RWPE1 (cell line): ENCODE data around the gene GBF1.

Experiments used
- CTCF ChIA-PET: fragments of 350-600 bp; sonication (Branson Sonifier 250); formaldehyde crosslinking; extraction: SDS; loops from one replicate; lab custom pipeline; 2021; lab: Yijun Ruan, JAX
- POLR2A ChIA-PET: fragments of 400-600 bp; formaldehyde crosslinking; extraction: SDS; loops from one replicate; lab custom pipeline; 2020; ENCODE audit warnings: antibody characterized with exemption; ENCODE audit not compliant: low non-redundant PET; lab: Yijun Ruan, JAX
- DNase-seq: peaks from one replicate; pipeline ENCODE4 v3.0.0; 2012; ENCODE audit warnings: low spot score
- H3K27ac ChIP-seq: fragments of 450-650 bp; 2 replicates; pipeline ENCODE4 v1.5.1; 2017
- TF ChIP-seq, protein P1 (sequence below): fragments of 450-650 bp; conservative IDR thresholded peaks from 2 replicates; pipeline ENCODE4 v1.5.1; 2017; ENCODE audit warnings: low read depth, mild to moderate bottlenecking

GBF1 gene

DNA sequence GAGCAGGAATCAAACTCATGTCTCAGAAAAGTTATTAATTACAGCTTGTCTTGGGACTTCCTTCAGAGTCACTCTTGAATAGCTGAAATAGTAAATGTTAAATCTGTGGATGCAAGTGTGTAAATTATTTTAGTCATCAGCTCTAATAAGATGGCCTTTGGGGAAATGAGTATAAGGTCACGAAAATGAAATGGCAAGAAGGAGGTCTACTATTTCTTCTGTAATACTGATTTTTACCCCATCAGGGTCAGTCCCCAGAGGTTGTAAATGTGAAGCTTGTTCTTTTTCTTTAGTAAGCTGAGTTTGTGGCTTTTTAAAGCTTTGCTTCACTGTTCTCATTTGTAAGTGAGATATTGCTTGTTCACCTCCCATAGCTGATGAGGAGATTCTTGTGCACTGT lies 63.9 kb downstream of the GBF1 start:
- ChIA-PET CTCF (interaction anchor here (0.7 to 1.0 kb wide), 2 partner anchors 37 to 38 kb away, joined by 3 to 4 read pairs; no protein-coding TSS in a partner anchor), POLR2A (no interaction called here)
- TF ChIP-seq, protein P1, sequence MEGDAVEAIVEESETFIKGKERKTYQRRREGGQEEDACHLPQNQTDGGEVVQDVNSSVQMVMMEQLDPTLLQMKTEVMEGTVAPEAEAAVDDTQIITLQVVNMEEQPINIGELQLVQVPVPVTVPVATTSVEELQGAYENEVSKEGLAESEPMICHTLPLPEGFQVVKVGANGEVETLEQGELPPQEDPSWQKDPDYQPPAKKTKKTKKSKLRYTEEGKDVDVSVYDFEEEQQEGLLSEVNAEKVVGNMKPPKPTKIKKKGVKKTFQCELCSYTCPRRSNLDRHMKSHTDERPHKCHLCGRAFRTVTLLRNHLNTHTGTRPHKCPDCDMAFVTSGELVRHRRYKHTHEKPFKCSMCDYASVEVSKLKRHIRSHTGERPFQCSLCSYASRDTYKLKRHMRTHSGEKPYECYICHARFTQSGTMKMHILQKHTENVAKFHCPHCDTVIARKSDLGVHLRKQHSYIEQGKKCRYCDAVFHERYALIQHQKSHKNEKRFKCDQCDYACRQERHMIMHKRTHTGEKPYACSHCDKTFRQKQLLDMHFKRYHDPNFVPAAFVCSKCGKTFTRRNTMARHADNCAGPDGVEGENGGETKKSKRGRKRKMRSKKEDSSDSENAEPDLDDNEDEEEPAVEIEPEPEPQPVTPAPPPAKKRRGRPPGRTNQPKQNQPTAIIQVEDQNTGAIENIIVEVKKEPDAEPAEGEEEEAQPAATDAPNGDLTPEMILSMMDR = no peak
- no peak for DNase-seq
- no peak overlapping the region for H3K27ac ChIP-seq

DNA sequence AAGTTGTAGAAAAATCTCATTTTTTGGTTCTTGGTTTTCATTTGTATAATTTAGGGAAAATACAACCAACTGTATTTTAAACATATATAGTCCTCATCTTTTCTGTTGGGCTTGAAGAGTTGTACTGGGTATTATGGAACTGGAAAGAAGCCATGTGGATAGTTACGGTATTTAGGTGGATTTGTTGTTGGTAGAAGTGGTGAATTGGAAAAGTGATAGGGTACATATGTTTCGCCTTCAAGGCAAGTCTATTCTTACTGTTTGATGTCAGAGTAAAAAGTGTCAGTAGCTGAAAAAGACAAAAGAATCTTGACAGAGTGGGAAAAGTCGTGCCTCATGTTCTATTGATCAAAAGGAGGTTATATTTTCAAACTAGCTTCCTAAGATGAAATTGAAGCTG lies 64.6 kb downstream of the GBF1 start:
- TF ChIP-seq, protein P1 = no peak
- ChIA-PET CTCF (interaction anchor here (0.6 to 1.0 kb wide), 3 partner anchors 37 to 113 kb away, joined by 3 to 4 read pairs (median 3); no protein-coding TSS in a partner anchor), POLR2A (no interaction called here)
- no peak for DNase-seq
- no peak overlapping the region for H3K27ac ChIP-seq

GRCh38 chr10:102310361-102311024 lies 65.2 kb downstream of the GBF1 start:
- ChIA-PET POLR2A (no interaction called here), CTCF (interaction anchor here (1.5 kb wide), 1 partner anchor 81 kb away, joined by 3 read pairs; no protein-coding TSS in a partner anchor)
- H3K27ac ChIP-seq = no peak overlapping the region
- no peak for DNase-seq
- TF ChIP-seq, protein P1 = no peak

DNA sequence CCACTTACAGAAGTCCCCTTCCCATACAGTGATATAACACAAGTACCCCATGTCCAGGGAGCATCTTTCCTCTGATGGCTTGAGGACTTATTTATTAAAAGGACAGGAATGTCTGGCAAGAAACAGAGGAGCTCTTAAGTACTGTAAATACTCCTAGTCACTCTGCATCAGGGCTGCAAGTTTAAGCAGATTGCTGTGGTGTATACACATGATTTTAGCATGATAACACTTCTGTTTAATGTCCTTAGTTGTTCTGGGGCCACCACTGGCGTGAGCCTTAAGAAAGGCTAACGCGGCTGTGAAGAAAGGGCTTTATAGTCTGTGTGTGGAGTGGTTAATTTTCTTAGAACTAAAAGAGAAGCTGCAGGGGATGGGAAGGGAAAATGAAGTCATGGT lies 65.7 kb downstream of the GBF1 start:
- H3K27ac ChIP-seq = no peak overlapping the region
- TF ChIP-seq, protein P1 = no peak
- POLR2A ChIA-PET = no interaction called here
- no peak for DNase-seq
- CTCF ChIA-PET = interaction anchor here (1.5 kb wide), 1 partner anchor 81 kb away, joined by 3 read pairs; no protein-coding TSS in a partner anchor

GRCh38 chr10:102312683-102313082 lies 67.4 kb downstream of the GBF1 start:
- no peak overlapping the region for H3K27ac ChIP-seq
- POLR2A ChIA-PET = no interaction called here
- TF ChIP-seq, protein P1 = no peak
- CTCF ChIA-PET = interaction anchor here (0.5 to 0.9 kb wide), 4 partner anchors 25 to 252 kb away, joined by 3 to 7 read pairs (median 3); no protein-coding TSS in a partner anchor
- no peak for DNase-seq

DNA sequence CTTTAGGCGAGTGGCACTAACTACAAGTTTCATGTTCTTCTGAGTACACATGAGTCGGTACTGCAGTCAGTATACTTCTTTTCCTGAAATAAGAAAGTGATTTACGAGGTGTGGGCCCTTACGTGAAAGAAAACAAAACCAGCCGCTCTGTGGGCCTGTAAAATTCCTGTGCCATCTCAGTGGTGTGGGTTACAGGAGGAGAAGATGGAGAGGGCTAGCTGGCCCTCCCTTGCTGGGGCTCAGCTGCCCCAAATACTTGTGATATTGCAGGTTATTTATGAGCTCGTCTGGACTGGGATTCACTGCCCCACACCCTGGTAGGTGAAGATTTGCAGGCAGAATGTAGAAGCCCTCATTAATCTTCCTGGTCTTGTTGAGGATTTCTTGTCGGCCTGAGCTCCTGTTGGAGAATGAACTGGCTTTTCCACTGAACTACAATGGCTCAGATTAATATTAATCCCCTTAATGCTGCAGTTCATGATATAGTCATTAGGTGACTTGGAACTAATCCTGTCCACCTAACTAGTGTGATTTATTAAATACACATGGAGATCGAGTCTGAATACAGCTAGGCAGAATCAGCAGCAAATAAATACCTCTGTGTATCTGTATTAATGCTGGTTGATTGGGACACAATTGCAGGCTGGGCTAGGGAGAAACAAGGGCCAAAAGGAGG lies 68.0 kb downstream of the GBF1 start:
- TF ChIP-seq, protein P1 = no peak
- POLR2A ChIA-PET = interaction anchor here (0.6 kb wide), 1 partner anchor 124 kb away, joined by 7 read pairs; no protein-coding TSS in a partner anchor
- no peak overlapping the region for H3K27ac ChIP-seq
- DNase-seq = no peak
- CTCF ChIA-PET = interaction anchor here (0.5 to 0.9 kb wide), 3 partner anchors 34 to 79 kb away, joined by 3 to 7 read pairs (median 3); no protein-coding TSS in a partner anchor
